ENCODE results near the gene PDCL3.

GRCh38 chr2:100584816-100585215, 22.0 kb downstream of the PDCL3 start:
- no peak for TF ChIP-seq GATA2 (IDR thresholded peaks at IDR 0.05; ENCODE audit: low read depth, low read length)
- TF ChIP-seq GATA3 (IDR thresholded peaks at IDR 0.05; ENCODE audit: low read depth, low read length), result no peak

Data from SH-SY5Y (cell line).